Sigmoid colon (tissue), 4 donors: ENCODE results near the gene KCNA10.

Experiments
- EP300 ChIP-seq, 4 donors: sonication (generic); formaldehyde crosslinking; IDR thresholded peaks; one replicate each; pipeline ENCODE4 v1.6.1; 2017; ENCODE audit warnings: antibody characterized with exemption in 4 of 4
- POLR2A ChIP-seq, 2 donors: fragments of 450-650 bp; IDR thresholded peaks; one replicate each; pipeline ENCODE4 v1.6.1; 2016; ENCODE audit warnings: antibody characterized with exemption in 2 of 2, mild to moderate bottlenecking in 2 of 2, moderate library complexity in 2 of 2
- POLR2AphosphoS5 ChIP-seq, 4 donors: sonication (generic); formaldehyde crosslinking; IDR thresholded peaks; one replicate each; pipeline ENCODE4 v1.6.1; 2017; ENCODE audit warnings: antibody characterized with exemption in 4 of 4
- TF ChIP-seq, protein P1 (sequence below), 4 experiments: fragments of 450-650 bp in 3 of 4; fragments of 200-600 bp in 1 of 4; IDR thresholded peaks; one replicate each; pipeline ENCODE4 v1.5.1; 2016 to 2019; ENCODE audit warnings: antibody characterized with exemption in 4 of 4, mild to moderate bottlenecking in 3 of 4, moderate library complexity in 2 of 4

DNA sequence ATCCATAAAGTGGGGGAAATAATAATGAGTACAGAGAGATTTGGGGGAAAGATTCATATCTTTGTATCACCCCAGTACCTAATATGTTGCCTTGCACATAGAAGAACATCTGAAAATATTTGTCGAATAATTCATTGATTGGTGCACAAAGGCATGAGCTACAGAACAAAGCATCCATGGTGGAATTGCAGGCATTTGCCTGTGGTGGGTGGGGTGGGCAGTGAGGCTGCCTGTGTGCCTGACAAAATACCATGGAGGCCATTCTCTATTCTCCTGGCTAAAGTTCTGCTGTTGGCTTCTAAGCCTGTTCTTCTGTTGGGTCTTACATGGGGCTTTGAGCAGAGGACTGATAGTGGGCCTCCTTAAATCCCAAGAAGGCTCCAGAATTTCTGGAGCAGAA is 10.0 kb upstream of the KCNA10 start:
- TF ChIP-seq POLR2A (IDR thresholded peaks at IDR 0.05) (no peak), POLR2AphosphoS5 (IDR thresholded peaks at IDR 0.05) (no peak), EP300 (IDR thresholded peaks at IDR 0.05) (no peak)
- TF ChIP-seq, protein P1, sequence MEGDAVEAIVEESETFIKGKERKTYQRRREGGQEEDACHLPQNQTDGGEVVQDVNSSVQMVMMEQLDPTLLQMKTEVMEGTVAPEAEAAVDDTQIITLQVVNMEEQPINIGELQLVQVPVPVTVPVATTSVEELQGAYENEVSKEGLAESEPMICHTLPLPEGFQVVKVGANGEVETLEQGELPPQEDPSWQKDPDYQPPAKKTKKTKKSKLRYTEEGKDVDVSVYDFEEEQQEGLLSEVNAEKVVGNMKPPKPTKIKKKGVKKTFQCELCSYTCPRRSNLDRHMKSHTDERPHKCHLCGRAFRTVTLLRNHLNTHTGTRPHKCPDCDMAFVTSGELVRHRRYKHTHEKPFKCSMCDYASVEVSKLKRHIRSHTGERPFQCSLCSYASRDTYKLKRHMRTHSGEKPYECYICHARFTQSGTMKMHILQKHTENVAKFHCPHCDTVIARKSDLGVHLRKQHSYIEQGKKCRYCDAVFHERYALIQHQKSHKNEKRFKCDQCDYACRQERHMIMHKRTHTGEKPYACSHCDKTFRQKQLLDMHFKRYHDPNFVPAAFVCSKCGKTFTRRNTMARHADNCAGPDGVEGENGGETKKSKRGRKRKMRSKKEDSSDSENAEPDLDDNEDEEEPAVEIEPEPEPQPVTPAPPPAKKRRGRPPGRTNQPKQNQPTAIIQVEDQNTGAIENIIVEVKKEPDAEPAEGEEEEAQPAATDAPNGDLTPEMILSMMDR (IDR thresholded peaks at IDR 0.05): no peak
